NCI-H2196 treated with DMSO at 0.1 percent for 48 hours (cell line): Measurements from ENCODE around the gene BCDIN3D.

Experiments
- DNase-seq: peaks from one replicate; lab custom pipeline; 2025; ENCODE audit not compliant: unreplicated experiment; lab: John Stamatoyannopoulos, UW

The BCDIN3D gene

GRCh38 chr12:49823350-49823749 lies 19.6 kb downstream of the BCDIN3D start:
- DNase-seq = no peak

- DNase-seq = no peak
Observed at GRCh38 chr12:49821373-49822287, 21.3 kb downstream of the BCDIN3D start.

- DNase-seq = no peak
Observed at GRCh38 chr12:49819786-49820185, 23.1 kb downstream of the BCDIN3D start.

- no peak for DNase-seq
Observed at GRCh38 chr12:49818241-49818895, 24.5 kb downstream of the BCDIN3D start.

GRCh38 chr12:49813131-49813530 lies 29.8 kb downstream of the BCDIN3D start:
- DNase-seq = no peak

GRCh38 chr12:49811961-49812401 lies 30.9 kb downstream of the BCDIN3D start:
- DNase-seq = no peak

GRCh38 chr12:49811136-49811535 lies 31.8 kb downstream of the BCDIN3D start:
- no peak for DNase-seq

- no peak for DNase-seq
Observed at GRCh38 chr12:49809906-49810389, 33.0 kb downstream of the BCDIN3D start.

- no peak for DNase-seq
Observed at GRCh38 chr12:49809381-49809905, 33.5 kb downstream of the BCDIN3D start.

- no peak for DNase-seq
Observed at GRCh38 chr12:49808686-49809380, 34.1 kb downstream of the BCDIN3D start.

- no peak for DNase-seq
Observed at GRCh38 chr12:49807991-49808580, 34.8 kb downstream of the BCDIN3D start.

- DNase-seq = no peak
Observed at GRCh38 chr12:49806877-49807276, 36.0 kb downstream of the BCDIN3D start.

- no peak for DNase-seq
Observed at GRCh38 chr12:49806321-49806813, 36.5 kb downstream of the BCDIN3D start.

GRCh38 chr12:49805409-49805808 lies 37.5 kb downstream of the BCDIN3D start:
- no peak for DNase-seq

GRCh38 chr12:49804821-49805220 lies 38.1 kb downstream of the BCDIN3D start:
- no peak for DNase-seq

- DNase-seq = no peak
Observed at GRCh38 chr12:49803693-49804450, 39.0 kb downstream of the BCDIN3D start.

GRCh38 chr12:49801141-49802063 lies 41.5 kb downstream of the BCDIN3D start:
- DNase-seq = no peak

GRCh38 chr12:49800421-49801140 lies 42.3 kb downstream of the BCDIN3D start:
- no peak for DNase-seq
